NCI-H1048 (cell line): ENCODE measurements around the gene TMEM131.

Experiments used
- DNase-seq: peaks from one replicate; lab custom pipeline; 2025; lab: John Stamatoyannopoulos, UW

Gene TMEM131

DNA sequence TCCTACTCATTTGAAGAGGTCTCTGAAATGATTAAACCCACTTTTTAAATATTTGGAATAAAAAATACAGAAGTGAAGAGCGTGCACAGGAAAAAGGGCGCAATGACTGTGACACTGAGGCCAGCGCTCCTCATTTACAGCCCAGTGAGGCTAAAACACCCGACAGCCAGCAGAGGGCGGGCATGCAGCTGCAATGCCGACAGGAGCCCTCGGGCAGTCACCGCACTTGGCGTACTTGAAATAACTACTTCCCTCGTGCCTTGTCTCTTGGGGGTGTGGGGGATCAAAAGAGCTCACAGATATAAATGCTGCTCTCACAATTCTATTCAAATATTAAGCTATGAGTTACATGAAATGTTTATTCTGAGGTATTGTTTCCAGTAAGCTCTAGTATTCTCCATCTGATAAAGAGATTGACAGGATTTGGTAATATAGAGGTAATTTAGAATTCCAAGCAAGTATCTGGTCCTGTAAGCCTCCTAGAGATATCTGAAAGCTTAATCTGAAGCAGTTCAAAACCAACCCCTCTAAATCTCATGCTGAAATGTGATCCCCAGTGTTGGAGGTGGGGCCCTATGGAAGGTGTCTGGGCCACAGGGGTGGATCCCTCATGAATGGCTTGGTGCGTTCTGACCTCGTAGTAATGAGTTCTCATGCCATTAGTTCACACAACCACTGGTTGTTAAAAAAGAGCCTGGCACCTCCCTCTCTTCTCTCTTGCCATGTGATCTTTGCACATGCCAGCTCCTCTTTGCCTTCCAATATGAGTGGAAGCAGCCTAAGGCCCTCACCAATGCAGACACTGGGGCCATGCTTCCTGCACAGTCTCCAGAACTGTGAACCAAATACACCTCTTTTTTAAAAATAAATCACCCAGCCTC lies 188.8 kb downstream of the TMEM131 start:
- DNase-seq, result peak; percentile 33

DNA sequence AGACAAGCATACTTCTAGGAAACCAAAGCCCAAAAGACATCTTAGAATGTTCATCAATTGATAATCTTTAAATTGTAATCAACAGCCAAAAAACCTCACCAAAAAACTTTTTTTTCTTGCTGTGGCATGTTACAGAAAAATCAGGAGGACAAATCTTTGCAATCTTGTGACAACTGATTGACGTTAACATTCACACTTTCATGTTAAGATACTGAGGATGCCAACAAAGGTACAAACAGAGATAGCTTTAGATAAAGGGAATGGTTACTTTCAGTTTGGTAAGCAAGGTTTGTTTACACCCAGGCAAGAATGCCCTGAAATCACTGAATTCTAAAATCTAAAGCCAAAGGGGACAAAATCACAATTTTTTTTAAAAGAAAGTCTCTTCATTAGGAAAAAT lies 190.0 kb downstream of the TMEM131 start:
- DNase-seq, result no peak

GRCh38 chr2:97801028-97801427 lies 194.7 kb downstream of the TMEM131 start:
- DNase-seq, result no peak

DNA sequence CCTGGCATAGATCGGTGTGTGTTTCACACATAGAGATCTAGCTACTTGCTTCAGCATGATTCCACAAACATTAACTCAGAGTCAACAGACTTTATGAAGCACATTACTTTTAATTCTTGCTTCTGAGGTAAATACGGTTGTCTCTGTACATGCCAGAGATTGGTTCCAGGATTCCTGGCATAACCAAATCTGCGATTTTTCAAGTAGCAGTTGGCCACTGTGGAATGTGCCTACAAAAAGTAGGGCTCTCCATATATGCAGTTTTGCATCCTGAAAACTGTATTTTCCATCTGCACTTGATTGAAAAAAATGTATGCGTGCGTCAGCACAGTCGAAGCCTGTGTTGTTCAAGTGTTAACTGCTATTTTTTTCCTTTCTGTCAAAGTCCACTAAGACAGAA lies 197.3 kb downstream of the TMEM131 start:
- DNase-seq, result no peak

DNA sequence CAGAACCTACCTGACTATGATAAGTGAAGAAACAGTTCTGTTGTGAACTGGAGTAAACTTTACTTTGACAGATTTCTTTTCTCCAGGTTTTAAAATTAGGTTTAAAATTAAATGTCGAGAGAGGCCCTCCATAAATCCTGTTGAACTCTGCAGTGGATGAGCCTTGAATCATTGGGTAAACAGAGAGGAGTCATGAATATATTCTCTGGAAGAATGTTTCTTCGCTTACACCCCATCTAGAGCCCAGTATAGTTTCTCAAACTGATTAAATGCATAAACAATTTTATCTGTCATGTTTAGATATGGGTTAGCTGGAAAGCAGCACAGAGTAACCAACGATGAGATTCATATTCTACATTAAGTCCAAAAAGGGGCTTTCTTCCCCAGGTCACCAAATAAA lies 198.4 kb downstream of the TMEM131 start:
- no peak for DNase-seq

GRCh38 chr2:97796465-97797126 lies 199.2 kb downstream of the TMEM131 start:
- no peak for DNase-seq

DNA sequence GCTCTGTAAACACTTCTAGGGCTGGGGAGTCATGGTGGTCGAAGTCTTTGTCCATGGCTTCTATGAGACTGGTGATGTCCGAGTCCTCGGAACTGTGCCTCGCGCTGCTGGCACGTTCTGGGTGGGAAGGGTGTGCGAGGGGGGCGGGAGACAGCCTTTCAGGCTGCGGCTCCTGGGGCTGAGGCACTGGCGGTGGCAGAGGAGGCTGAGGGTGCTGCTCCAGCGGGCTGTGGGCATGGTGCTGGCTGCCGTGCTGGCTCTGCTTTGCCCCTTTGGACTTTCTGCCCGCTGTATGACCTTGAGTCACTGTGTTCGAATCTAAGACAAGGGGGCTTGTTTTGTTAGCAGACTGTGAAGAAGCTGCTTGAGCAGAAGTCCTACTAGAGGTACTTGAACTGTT lies 203.3 kb downstream of the TMEM131 start:
- DNase-seq, result no peak

- DNase-seq, result no peak
Observed at GRCh38 chr2:97788986-97789644, 206.6 kb downstream of the TMEM131 start.

DNA sequence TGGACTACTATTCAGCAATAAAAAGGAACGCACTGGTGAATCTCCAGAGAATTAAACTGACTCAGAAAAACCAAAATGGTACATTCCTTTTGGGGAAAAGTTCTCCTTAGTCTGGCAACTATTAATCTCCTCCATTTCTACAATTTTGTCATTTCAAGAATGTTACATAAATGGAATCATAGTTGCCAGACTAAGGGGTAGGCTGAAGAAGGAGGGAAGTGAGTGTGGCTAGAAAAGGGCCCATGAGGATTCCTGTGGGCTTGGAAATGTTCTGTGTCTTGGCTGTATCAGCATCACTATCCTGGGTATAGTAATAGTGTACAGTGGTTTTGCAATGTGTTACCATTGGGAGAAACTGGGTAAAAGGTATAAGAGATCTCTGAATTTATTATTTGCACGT lies 209.9 kb downstream of the TMEM131 start:
- DNase-seq, result no peak

DNA sequence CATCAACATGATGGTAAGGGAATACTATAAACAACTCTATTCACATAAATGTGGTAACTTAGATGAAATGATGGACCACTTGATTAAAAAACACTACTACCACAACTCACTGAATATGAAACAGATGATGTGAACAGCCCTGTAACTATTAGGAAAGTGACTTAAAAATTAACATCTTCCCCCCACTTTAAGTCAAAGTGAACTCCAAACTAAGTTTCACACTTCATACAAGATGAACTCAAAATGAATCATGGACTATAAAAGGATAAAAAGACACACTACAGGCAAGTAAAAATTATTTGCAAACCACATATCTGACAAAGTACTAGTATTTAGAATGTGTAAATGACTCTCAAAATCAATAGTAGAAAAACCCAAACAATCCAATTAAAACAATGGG lies 210.8 kb downstream of the TMEM131 start:
- no peak for DNase-seq

- no peak for DNase-seq
Observed at GRCh38 chr2:97781981-97782380, 213.8 kb downstream of the TMEM131 start.

- no peak for DNase-seq
Observed at GRCh38 chr2:97779141-97779540, 216.6 kb downstream of the TMEM131 start.

GRCh38 chr2:97775074-97775473 lies 220.7 kb downstream of the TMEM131 start:
- DNase-seq, result no peak

- no peak for DNase-seq
Observed at GRCh38 chr2:97774425-97774824, 221.3 kb downstream of the TMEM131 start.

DNA sequence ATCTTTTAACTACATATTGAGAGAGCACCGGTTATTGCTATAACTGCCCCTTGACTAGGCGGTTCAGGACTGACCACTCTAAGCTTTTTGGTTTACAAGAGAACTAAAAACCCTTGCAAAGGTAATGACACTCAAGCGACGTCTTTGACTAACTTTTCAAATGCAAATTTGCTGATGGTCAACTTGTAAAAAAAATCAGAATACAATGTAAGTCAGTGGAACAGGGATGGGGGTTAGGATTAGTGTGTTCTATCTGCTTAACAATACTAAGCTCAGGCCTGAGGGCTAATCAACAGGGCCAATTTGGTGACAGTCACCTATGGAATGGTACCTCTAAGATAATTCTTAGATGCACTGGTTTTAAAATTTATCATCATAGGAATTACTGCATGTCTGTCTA lies 225.3 kb downstream of the TMEM131 start:
- DNase-seq, result no peak

DNA sequence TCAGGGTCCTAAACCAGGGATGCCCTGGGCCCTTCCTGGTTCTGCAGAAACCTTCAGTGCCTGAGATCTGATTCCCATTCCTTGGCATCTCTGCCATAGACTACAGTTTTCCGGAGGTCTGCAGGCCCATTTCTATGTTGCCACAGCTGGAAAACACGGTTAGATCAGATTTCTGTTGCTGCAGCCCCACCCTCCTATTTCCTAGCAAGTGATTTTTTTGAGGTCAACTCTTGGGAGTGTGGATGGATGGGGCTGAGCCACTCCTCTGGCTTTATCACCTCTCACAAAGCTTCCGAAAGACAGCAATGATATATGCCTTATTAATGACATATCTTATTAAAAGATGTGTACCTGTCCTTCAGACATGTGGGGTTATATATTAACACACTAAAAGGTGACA lies 226.0 kb downstream of the TMEM131 start:
- DNase-seq, result no peak

- DNase-seq, result no peak
Observed at GRCh38 chr2:97769308-97769707, 226.4 kb downstream of the TMEM131 start.

- DNase-seq, result no peak
Observed at GRCh38 chr2:97766567-97766966, 229.2 kb downstream of the TMEM131 start.

GRCh38 chr2:97765933-97766332 lies 229.8 kb downstream of the TMEM131 start:
- no peak for DNase-seq

GRCh38 chr2:97764559-97765263 lies 231.0 kb downstream of the TMEM131 start:
- no peak for DNase-seq

DNA sequence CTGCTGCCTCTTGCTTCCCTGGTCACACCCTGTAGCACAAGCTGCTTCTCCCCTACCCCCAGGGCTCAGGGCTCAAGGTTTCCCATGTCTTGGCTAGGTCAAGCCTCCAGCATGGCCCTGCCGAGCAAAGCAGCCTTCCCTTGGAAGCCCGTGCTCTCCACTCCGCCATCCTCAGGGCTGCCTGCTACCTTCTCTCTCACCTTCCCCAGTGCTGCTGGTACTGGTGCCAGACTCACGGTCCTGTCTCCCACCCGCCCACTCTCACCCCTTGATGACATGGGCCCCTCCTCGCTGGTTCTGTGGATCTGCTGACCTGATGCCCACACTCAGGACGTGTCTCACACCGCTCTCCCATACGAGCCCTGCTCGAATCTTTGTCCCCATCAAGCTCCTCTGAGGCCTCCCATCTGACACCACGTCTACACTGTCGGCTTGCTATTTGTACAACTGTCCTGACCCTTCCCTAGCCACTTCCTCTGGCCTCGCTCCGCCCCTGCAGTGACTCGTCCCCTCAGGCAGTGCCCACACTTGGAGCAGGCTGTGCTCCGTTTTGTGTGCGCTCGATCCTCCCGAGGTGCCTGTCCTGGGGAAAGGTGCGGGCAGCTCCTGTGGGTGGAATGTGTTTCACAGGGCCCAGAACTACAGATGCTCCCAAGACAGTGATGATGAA lies 232.4 kb downstream of the TMEM131 start:
- no peak for DNase-seq

- DNase-seq, result no peak
Observed at GRCh38 chr2:97761192-97761591, 234.6 kb downstream of the TMEM131 start.
